Measurements from ENCODE around the gene PTPRN2. TPM values are rescaled to one million over a fixed set of nuclear protein-coding genes. Genes with fewer than 3 reads are reported as not detected.
A peak's percentile ranks its signal among the peaks of the same experiment; 100 is the strongest.

Gene PTPRN2
- total and polyA plus RNA-seq, 2 of the 8 experiments (the other 6 are each of a cell fraction or from before 2014, with no cell fraction given) = 2.6 to 4.5 TPM

DNA sequence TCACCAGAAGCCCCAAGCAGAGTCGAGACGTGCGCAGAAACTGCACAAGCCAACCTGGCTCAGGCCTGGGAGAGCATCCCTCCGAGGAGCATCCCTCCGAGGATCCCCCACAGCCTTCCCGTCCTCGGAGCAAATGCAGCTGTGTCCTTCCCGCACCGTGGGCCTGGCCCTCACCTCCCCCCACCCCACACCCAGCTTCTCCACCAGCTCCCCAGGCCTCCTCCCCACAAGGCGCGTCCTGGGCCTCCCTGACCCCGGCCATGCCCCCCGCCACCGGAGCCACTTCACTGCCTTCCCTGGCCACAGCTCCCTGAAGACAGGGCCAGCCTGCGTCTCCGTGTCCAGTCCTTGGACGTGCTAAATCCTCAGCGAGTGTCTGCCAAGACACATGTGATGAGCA, 60.6 kb downstream of the PTPRN2 start:
- H3K14ac ChIP-seq (ENCODE audit: insufficient read length) = no peak overlapping the region
- H3K9ac ChIP-seq (replicated peaks in 1 of 4; ENCODE audit: extremely low read depth in 1 of 4, low read depth in 3 of 4, low read length in 3 of 4) = no peak overlapping the region
- no peaks in the 10 kb centered on the region for H3K4me1 ChIP-seq (replicated peaks in 1 of 4; ENCODE audit: control insufficient read depth in 3 of 4, insufficient read depth in 4 of 4, low read length in 3 of 4)
- WGBS, 2 experiments (ENCODE audit: extremely low coverage in 1 of 2, insufficient coverage in 1 of 2, insufficient read length in 1 of 2, insufficient replicate concordance in 2 of 2, low coverage in 1 of 2, low lambda C conversion rate in 2 of 2, missing lambda C conversion rate in 1 of 2) = 100% methylated on average over 7 of the region's 18 CpGs; no CpG with 5 or more reads in 1 of the 2 experiments
- H3K27ac ChIP-seq (ENCODE audit: low read depth, low read length) = no peak overlapping the region
- FAIRE-seq (no peak), DNase-seq (ENCODE audit: low read depth in 1 of 2, low spot score in 2 of 2) (no peak)
- H3K27me3 ChIP-seq (replicated peaks in 1 of 4; ENCODE audit: control insufficient read depth in 3 of 4, extremely low read depth in 1 of 4, insufficient read depth in 3 of 4, low read length in 3 of 4) = no peaks in the 10 kb centered on the region
- no peak overlapping the region for H2BK20ac ChIP-seq (ENCODE audit: low read length)
- H3K23ac ChIP-seq (ENCODE audit: insufficient read length) = no peak overlapping the region
- ChIA-PET CTCF (ENCODE audit: partially characterized antibody) (interaction anchor here (1.0 to 1.4 kb wide), 3 partner anchors 59 to 320 kb away, joined by 3 to 4 read pairs (median 3); no protein-coding TSS in a partner anchor), POLR2A (ENCODE audit: partially characterized antibody) (no interaction called here)
- no peak overlapping the region for H3K4me3 ChIP-seq (ENCODE audit: extremely low read depth in 1 of 4, insufficient read depth in 2 of 4, low read depth in 3 of 4, low read length in 4 of 4)
- H2BK15ac ChIP-seq (ENCODE audit: low read length) = peak overlapping the region; percentile 81; the same call in 1 of the 2 replicates
- no peak overlapping the region for H4K8ac ChIP-seq (ENCODE audit: extremely low read depth, insufficient read depth, low read length)
- H4K91ac ChIP-seq (replicated peaks; ENCODE audit: insufficient read length, low read length) = no peak overlapping the region
- H3K36me3 ChIP-seq (ENCODE audit: control insufficient read depth in 2 of 4, insufficient read depth in 4 of 4, low read length in 3 of 4) = no peaks in the 10 kb centered on the region
- H3K79me1 ChIP-seq (ENCODE audit: low read depth, low read length) = no peaks in the 10 kb centered on the region
- H3K4ac ChIP-seq (replicated peaks; ENCODE audit: insufficient read length, low read depth, low read length) = no peak overlapping the region
- H3K79me2 ChIP-seq (ENCODE audit: control insufficient read depth in 1 of 2, insufficient read depth in 2 of 2, low read length in 2 of 2) = no peaks in the 10 kb centered on the region
- H3K4me2 ChIP-seq (ENCODE audit: insufficient read depth in 1 of 2, low read depth in 2 of 2, low read length in 2 of 2) = no peak overlapping the region
- TF ChIP-seq YY1 (IDR thresholded peaks at IDR 0.05; ENCODE audit: low read depth, low read length) (no peak), KDM5A (IDR thresholded peaks at IDR 0.05; ENCODE audit: low read length) (no peak), POLR2A (IDR thresholded peaks at IDR 0.05; ENCODE audit: control extremely low read depth in 1 of 2, low read depth in 2 of 2, low read length in 2 of 2) (no peak), SIN3A (conservative IDR thresholded peaks at IDR 0.05 in 1 of 2, IDR thresholded peaks at IDR 0.05 in 1 of 2; ENCODE audit: low read depth in 1 of 2, low read length in 2 of 2) (no peak), CEBPB (IDR thresholded peaks at IDR 0.05; ENCODE audit: low read depth, low read length) (no peak), RXRA (IDR thresholded peaks at IDR 0.05; ENCODE audit: insufficient read depth, low read depth, low read length) (no peak), SP1 (IDR thresholded peaks at IDR 0.05; ENCODE audit: low read depth, low read length) (no peak), BCL11A (IDR thresholded peaks at IDR 0.05; ENCODE audit: low read depth in 2 of 2, low read length in 2 of 2) (no peak), TEAD4 (IDR thresholded peaks at IDR 0.05; ENCODE audit: low read depth, low read length) (no peak), RAD21 (IDR thresholded peaks at IDR 0.05 in 1 of 2, conservative IDR thresholded peaks at IDR 0.05 in 1 of 2; ENCODE audit: low read depth in 2 of 2, low read length in 2 of 2) (no peak)
- TF ChIP-seq, protein P1, sequence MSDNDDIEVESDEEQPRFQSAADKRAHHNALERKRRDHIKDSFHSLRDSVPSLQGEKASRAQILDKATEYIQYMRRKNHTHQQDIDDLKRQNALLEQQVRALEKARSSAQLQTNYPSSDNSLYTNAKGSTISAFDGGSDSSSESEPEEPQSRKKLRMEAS (IDR thresholded peaks at IDR 0.05) = no peak
- peaks cover 2% of the 10 kb centered on the region in 2 experiments for H4K20me1 ChIP-seq (replicated peaks in 1 of 2; ENCODE audit: control insufficient read depth in 1 of 2, insufficient read depth in 2 of 2, low read length in 2 of 2)
- no peak overlapping the region for H2BK12ac ChIP-seq (ENCODE audit: low read depth, low read length)
- no peak overlapping the region for H3K56ac ChIP-seq (replicated peaks; ENCODE audit: insufficient read length, low read depth, low read length)
- H2BK5ac ChIP-seq (ENCODE audit: low read depth, low read length) = no peak overlapping the region
- no peak overlapping the region for H2AFZ ChIP-seq (ENCODE audit: low read length)
- H3K23me2 ChIP-seq (ENCODE audit: low read depth, low read length) = no peaks in the 10 kb centered on the region
- peaks cover 9 to 15% of the 10 kb centered on the region in 2 experiments for H3K9me3 ChIP-seq (ENCODE audit: insufficient read depth in 2 of 2, low read depth in 1 of 2, low read length in 1 of 2)
- H2BK120ac ChIP-seq (replicated peaks; ENCODE audit: low read depth, low read length) = no peak overlapping the region
- no peak overlapping the region for H3K18ac ChIP-seq (ENCODE audit: extremely low read depth, low read length)
- no peak overlapping the region for H2AK5ac ChIP-seq (ENCODE audit: low read depth, low read length)
- no peak overlapping the region for H4K5ac ChIP-seq (ENCODE audit: insufficient read length, low read depth, low read length)

Measured in H1 (cell line).